Subcutaneous adipose tissue (tissue), 4 donors: ENCODE measurements around the gene SRRM4. TPM values are rescaled to one million over a fixed set of nuclear protein-coding genes. Genes with fewer than 3 reads are reported as not detected.

Experiments used
- CTCF ChIP-seq: fragments of 450-650 bp; IDR thresholded peaks from one replicate; pipeline ENCODE4 v1.5.1; 2016; ENCODE audit warnings: low read depth, mild to moderate bottlenecking, control low read depth, antibody characterized with exemption, moderate library complexity
- total RNA-seq, 4 donors: library from RNA; depleted of rRNA; stranded (reverse); fragments of >200 nt; gene quantifications; one replicate each; pipeline ENCODE4 v1.1.0, GENCODE V29; 2016

SRRM4 gene
- total RNA-seq, 4 donors from 2014 or later: not detected

- TF ChIP-seq CTCF: no peak
Measured at GRCh38 chr12:119072440-119072839, 91.1 kb downstream of the SRRM4 start.

DNA sequence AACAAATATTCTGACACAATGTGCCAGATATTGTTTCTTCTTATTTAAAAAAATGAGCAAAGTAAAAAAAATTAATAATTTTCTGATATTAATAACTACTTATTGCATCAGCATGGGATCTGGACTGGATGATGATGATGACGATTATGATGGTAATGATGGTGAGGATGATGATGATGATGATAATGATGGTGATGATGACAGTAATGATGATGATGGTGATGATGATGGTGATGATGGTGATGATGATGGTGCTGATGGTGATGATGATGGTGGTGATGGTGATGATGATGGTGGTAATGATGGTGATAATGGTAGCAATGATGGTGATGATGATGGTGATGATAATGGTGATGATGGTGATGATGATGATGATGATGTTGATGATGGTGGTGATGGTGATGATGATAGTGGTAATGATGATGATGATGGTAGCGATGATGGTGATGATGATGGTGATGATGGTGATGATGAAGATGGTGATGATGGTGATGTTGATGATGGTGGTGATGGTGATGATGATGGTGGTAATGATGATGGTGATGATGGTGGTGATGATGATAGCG is 94.0 kb downstream of the SRRM4 start:
- TF ChIP-seq CTCF: no peak

- TF ChIP-seq CTCF: no peak
Measured at GRCh38 chr12:119075918-119076317, 94.6 kb downstream of the SRRM4 start.

- TF ChIP-seq CTCF: no peak
Measured at GRCh38 chr12:119079530-119079929, 98.2 kb downstream of the SRRM4 start.

- no peak for TF ChIP-seq CTCF
Measured at GRCh38 chr12:119082016-119082415, 100.7 kb downstream of the SRRM4 start.

- no peak for TF ChIP-seq CTCF
Measured at GRCh38 chr12:119082496-119082895, 101.2 kb downstream of the SRRM4 start.

GRCh38 chr12:119088685-119089379 is 107.5 kb downstream of the SRRM4 start:
- no peak for TF ChIP-seq CTCF
